A673 (cell line): Measurements from ENCODE around the gene BSN.

Experiments
- CTCF ChIP-seq: fragments of 300-800, 200-600 bp; sonication (generic); conservative IDR thresholded peaks from 2 replicates; pipeline ENCODE4 v1.5.1; 2017; ENCODE audit warnings: low read depth, mild to moderate bottlenecking, antibody characterized with exemption, low read length, moderate library complexity, mixed read lengths
- EZH2 ChIP-seq: fragments of 200-600 bp; sonication (generic); IDR thresholded peaks from 2 replicates; pipeline ENCODE4 v1.6.1; 2017; ENCODE audit warnings: borderline replicate concordance, low read depth, mild to moderate bottlenecking, mixed read lengths, antibody characterized with exemption, low read length; ENCODE audit not compliant: poor library complexity, severe bottlenecking

DNA sequence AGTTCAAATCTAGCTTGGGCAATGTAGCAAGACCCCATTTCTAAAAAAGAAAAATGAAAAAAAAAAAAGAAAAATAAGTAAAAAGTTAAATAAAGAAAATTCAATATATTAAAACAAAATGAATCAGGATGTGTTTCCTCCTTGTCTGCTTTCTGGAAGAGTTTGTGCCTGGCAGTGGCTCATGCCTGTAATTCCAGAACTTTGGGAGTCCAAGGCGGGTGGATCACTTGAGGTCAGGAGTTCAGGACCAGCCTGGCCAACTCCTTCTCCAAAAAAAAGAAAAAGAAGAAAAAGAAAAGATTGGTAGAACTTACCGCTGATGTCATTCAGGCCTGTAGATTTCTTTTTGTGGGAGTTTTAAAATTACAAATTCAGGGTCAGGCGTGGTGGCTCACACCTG lies 47.4 kb upstream of the BSN start:
- TF ChIP-seq CTCF (no peak), EZH2 (no peak)
